NCI-H526 (cell line): Measurements from ENCODE around the gene USH1G.

ENCODE experiments used
- DNase-seq, 2 experiments: peaks; one replicate each; lab custom pipeline; 2025; lab: John Stamatoyannopoulos, UW

USH1G gene

DNA sequence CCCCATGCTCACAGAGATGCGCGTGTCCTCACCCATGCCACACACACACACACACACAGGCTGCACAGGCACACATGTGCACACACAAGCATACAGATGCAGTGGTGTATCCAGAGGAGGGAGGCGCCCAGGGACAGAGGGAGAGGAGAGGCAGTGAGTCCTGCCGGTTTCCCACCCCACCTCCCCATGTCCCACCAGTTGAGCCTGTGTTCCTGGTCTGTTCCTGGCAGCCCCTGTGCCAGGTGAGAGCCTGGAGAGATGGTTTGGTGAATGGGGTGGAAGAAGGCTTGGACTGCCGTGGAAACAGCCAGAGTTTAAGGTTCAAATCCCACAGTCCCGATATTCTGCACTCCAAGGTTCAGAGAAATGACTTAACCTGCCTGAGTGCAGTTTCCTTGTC, 19.4 kb downstream of the USH1G start:
- DNase-seq, result no peak

DNA sequence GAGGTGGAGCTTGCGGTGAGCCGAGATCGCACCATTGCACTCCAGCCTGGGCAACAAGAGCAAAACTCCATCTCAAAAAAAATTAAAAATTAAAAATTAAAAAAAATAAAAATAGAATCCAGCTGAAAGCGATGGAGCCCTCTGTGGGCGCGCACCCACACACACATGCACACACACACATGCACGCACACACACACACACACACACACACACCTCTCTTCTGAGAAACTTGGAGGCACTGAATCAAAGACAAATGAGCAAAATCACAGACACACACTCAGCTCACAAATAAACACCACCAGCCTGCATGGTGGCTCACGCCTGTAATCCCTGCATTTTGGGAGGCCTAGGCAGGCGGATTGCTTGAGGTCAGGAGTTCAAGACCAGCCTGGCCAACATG, 20.0 kb downstream of the USH1G start:
- DNase-seq, result no peak

DNA sequence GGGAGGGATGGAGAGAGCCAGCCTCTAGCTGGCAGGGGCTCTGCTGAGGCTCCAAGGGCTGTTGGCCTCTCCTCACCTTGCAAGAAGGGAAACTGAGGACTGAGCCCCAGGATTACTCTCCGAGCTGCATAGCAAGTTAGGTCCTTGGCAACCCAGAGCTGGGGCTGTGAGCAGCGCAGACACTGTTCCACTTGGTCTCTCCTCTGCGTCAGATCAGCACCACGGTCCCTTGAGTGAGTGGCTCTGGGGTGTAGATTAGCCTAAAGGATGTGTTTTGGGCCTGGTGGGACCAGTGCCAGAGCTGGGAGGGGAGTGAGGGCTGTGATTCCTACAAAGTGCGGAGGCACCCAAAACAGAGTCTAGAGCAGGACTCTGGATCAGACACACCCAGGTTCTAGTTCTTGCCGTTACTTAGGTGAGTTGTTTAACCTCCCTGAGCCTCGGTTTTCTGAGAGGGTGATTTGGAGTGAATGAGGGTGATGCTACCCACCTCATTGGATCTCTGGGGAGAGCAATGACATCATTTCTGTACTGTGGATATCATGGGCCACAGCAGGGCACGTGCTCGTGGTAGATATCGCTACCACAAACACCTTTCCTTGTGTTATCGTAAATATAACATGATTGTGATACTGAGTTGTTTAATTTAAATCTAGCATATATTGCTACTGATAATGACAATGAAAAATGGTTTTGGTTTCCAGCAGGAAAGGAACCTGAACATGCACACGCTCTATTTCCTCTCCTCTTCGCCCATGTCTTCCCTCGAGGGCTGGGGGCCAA, 21.5 kb downstream of the USH1G start:
- DNase-seq, result no peak

DNA sequence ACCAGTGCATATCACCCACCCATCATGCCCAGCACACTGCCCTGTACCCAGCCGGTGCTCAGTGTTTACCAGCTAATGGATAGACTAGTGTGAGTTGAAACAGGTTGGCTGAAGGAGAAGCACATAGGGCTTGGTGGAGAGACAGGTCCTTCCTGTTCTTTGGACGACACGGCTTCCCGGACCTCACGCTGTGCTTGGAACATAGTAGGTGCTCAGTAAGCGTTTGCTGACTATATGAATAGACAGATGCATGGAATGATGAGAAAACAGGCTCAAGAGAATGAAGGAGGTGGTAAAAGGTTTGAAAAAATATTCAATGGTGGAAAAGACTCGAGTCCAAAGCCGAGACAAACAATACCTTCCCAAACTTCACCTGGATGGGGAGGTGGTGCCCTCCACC, 22.8 kb downstream of the USH1G start:
- DNase-seq, result no peak

DNA sequence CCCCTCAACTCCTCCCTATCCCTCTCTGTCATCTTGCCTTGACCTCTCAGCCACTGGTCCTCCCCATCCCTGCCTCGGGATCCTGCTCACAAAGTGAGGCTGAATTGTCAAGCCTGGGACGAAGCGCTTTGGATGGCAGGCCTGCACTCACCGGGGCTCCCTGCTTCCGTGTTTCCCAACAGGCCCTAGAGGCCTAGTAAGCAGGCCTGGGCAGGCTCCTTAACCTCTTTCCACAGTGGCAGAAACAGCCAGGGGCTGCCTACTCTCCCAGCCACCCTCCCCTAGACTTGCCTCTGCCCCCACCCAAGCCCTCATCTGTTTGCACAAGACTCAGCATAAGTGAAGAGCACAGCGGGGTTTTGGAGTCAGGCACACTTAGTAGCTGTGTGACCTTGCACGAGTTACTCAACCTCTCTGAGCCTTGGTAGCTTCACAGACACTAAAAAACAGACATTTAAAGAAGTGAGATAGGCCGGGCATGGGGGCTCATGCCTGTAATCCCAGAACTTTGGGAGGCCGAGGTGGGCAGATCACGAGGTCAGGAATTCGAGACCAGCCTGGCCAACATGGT, 24.6 kb downstream of the USH1G start:
- DNase-seq, result no peak

DNA sequence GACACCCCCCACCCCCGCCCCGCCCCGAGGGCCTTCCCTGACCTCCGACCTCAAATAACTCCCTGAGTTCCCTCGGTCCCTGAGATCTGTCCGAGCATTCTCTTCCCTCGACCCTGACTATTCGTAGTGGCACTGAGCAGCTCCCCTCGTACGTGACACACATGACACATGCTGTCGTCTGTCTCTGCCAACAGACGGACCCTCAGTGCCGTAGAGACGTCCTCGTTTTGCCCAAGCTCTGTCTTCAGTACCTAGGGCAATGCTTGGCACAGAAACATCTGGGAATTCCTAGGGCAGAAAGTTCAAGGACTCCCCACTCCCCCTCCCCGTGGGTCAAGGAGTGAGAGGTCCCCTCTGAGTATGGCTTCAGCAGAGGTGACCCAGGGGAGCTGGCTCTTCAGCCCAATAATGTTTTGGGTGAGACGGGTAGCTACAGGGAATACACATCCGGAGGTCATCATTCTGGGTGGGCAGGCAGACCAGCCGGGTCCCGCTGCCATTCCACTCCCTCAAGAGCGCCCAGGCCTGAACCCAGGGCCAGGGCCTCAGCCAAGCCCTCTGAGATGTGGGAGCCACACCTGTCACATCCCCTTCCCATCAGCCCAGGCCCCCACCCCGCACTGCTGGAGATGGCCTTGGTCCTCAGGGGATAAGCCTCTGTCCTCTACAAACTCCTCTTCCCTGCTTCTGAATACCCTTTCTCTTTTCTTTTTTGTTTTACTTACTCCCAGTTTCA, 29.0 kb downstream of the USH1G start:
- DNase-seq, result no peak

DNA sequence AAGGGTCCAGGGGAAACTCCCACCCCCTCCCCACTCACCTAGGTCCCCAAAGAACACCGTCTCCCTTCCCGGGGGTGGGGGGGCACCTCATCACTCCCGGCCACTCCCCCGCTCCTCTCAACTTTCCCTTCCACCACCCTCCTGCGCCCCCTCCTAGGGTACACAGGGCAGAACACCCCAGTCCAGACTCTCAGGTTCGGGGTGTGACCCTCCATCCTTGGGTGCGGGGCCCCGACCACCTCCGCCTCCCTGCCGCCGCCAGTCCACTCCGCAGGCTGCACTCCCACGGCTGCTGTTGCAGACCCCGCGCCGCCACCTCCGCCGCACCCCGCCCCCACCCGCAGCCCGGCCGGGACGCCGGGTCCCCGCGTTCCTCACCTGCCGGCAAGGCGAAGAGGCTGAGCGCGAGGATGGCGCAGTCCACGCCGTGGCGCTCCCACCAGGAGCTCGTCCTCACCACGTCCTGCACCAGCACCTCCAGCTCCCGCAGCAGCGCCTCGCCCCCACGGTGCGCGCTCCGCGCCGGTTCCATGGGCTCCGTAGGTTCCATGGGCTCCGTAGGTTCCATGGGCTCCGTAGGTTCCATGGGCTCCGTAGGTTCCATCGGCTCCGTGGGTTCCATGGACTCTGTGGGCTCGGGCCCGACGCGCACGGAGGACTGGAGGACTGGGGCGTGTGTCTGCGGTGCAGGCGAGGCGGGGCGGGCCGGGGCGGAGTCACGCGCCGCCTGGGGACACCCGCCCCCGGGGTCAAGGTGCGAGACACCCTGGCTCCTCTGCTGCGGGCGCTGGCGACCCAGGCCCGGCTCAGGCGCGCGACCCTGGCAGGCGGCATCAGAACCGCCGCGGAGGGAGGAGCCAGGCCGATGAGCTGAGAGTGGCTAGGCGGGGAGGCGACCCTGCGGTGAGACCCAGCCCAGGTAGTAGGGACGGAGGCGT, 29.8 kb downstream of the USH1G start, which contains the start of gene FADS6:
FADS6 (minus strand) TSS at position 660 of the 938 bp plus-strand sequence; CDS start at position 622, 38 bp downstream.
- peak in 1 of 2 experiments; percentile 30 for DNase-seq

DNA sequence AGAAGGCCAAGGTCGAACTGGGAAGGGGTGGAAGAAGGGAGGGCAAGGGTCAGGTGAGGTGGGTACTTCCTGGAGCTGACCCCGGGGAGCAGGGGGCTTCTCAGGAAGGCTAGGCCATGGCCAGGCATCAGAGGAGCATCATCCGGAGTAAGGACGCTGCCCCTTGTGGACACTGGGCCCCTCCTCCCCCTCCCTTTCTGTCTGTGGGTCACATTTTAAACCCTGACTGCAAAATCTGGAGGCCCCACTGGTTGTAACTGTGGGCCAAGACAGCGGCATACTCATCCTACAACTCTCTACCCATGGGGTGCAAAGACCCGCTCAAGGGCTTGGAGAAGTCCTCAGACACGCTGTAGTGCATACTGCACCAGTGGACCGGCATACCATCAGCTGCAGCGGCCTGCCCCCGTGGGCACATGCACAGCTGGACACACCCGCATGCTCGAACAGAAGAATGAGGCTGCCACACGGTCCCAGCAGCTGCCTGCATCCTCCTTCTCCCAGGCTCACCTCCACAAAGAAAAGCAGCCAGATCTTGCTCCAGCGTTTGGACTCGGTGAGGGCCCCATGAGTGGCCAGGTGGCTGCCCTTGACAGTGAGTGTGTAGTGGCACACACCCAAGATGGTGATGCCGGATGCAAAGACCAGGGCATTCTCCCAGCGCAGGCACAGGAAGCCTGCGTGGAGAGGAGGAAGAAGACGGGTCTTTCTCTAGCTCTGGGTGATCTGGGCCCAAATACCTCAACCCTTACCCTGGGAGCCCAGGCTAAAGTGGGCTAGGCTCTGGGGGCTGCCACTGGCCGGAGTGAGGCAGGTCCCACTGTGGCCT, 30.8 kb downstream of the USH1G start:
- no peak for DNase-seq

DNA sequence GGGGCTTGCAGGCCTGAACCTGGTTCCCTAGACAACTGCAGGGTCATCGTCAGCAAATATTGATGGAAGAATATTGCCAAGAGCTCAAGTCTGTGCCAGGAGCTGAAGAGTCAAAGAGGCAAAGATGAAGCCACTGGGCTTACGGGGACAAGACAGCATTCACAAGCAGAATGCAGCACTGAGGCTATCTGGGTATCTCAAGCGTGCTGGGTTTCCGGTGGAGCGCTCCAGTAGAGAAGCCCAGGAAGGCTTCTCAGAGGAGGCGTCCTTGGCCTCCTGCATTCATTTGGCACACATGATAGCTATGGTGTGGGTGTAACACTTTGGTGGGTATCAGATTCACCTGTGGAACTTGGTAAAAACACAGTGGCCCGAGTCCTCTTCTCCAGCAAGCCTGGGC, 32.5 kb downstream of the USH1G start:
- DNase-seq, result no peak

DNA sequence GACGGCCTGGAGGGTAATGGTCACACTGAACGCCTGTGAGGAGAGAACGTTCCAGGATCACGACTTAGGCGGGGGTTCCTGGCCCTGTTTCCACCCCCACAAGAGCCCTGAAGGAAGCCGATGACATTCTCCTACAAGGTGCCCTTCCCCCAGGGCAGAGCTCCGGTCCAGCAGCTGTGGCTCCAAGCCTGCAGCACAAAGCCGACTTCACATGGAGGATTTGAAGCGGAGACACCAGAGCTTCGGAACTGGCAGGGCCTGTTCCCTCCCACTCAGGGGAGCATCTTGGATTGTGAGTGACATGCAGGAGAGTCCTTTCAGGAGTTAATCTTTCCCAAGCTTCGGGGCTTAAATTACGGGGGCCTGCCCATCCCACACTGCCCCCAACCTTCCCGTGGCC, 34.6 kb downstream of the USH1G start:
- DNase-seq, result no peak

DNA sequence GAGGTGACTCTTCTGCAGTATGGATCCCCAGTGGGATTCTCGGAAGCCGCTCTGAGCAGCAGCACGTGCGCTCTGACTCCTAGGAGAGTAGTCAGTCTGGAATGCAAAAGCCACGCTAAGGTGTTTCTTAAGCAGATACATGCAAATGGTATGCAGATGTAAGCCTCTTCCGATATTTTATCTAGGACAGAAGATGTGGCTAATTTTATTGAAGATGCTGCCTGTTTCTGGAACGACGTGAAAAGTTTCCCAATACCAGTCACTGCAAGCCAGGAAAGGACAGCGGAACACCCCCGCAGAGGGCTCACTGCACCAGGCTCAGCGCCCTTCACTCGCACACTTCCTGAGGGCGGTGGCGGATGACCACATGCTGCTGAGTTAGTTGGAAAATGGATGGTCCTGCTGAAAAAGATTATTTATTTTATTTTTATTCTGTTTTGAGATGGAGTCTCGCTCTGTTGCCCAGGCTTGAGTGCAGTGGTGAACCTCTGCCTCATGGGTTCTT, 39.8 kb downstream of the USH1G start:
- DNase-seq, result no peak

DNA sequence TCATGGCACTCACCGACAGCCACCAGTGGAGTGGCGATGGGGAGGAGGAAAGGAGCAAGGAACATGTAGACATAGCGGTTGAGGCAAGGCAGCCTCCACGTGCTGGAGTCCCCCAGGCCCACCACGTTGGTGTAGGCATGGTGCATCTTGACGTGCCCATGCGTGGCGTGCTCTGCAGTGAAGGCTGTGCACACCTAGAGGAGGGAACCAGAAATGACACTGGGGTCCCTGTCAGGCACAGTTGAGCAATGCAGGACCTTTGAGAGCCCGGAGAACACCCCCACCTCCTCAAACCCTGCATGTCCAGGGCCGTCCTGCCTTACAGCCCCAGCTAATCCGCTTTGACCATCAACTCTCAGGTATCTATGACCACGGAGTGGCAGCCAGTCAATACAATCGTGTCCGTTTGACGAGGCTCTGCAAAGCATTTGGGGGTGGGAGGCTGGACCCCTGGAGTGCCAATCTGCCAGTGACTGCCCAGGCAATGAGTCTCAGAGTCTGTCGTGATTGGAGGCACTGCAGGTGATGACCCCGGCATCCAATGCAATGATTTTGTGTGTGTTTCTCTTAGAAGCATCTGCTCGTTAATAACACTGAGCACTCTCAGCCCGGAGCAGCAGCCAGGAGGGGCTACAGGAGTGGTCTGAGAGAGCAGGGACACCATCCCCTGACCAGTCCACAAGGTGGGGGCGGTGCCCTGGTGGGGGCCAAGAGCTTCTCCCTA, 40.4 kb downstream of the USH1G start:
- DNase-seq, result no peak

DNA sequence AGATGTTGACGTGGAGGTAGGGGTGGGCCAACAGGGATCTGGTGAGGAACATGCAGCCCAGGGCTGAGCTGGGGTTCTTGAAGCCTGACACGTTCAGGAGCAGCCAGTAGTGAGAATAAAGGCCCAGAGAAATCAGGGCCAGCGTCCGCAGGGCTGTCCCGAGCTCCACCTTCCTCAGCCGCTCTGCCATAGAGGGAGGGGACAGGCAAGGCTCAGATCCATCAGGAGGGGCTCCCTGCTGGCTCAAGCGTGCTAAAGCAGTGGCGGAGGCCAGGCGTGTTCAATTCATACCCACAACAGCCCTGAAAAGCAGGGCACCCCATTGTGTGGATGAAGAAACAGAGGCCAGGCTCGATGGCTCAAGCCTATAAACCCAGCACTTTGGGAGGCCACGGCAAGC, 42.0 kb downstream of the USH1G start:
- no peak for DNase-seq

DNA sequence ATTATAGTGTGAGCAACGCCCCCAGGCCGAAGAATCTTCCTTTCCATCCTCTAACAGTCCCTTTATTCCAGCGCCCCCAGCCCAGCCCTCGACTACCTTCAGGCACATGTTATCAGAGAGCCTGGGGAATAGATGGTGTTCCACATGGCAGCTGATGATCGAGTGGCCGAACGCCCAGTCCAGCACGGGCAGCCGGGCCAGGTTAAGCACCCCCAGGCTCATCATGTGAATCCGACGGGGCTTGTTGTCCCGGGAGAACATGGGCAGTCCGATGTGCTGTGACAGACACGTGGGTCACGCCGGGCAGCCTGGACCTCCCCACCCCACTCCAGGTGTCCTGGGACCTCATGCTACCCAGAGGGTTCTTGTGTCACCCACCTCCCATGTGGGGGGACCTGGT, 43.7 kb downstream of the USH1G start:
- no peak for DNase-seq

DNA sequence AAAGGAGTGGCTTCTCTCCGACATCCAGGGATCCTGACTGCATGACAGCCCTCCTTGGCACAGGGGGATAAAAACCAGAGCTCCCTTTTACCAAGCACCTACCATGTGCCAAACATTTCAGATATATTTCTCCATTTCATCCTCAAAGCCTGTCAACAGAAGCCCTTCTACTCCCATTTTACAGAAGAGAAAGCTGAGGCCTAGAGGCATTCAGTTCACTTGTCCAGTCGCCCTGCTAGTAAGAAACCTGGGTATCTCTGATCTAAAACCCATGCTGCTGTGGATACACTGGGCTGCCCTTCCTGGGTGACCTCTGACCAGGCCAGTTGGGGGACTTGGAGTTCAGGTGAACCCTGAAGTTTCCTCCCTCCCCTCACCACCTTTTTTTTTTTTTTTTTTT, 44.4 kb downstream of the USH1G start:
- DNase-seq, result no peak

DNA sequence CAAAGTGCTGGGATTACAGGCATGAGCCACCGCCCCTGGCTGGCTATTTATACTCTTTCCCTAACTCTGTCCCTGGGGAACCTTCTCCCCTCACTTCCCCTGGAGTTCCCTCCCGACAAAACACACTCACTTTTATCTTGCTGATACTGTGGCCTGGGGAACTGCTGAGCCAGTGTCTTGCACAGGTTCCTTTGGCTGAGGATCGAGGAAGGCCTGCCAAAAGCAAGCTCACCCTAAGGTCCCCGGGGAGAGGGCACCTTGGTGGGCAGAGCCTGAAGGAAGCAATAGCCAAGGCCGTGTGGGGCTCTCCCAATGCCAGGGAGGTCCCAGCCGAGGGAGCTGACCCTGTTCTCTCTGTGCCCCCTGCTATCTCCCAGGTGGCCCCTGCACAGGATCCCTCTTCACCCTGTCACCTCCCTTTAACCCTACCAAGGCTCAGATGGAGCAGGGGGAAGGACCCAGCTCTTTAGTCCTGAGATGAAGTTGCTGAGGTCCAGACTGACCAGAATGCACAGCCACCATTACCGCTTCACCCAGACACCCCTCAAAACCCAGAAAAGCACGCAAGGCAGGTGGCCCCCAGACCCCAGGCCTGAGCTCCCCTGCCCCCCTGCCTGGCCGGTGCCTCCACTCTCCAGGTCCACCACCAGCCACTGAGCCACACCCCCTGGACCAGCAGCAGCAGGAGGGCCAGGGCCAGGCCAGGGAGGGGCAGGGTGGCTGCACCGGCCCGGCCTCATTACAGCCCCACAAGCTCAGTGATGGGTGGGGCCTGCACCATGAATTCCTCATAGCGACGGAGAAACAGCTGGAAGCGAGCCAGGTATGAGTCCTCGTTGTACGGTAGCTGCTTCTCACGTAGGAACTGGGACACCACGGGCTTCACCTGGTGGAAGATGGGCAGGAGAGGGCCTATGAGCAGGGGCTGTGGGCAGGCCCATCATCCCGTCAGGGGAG, 45.2 kb downstream of the USH1G start:
- DNase-seq, result no peak

DNA sequence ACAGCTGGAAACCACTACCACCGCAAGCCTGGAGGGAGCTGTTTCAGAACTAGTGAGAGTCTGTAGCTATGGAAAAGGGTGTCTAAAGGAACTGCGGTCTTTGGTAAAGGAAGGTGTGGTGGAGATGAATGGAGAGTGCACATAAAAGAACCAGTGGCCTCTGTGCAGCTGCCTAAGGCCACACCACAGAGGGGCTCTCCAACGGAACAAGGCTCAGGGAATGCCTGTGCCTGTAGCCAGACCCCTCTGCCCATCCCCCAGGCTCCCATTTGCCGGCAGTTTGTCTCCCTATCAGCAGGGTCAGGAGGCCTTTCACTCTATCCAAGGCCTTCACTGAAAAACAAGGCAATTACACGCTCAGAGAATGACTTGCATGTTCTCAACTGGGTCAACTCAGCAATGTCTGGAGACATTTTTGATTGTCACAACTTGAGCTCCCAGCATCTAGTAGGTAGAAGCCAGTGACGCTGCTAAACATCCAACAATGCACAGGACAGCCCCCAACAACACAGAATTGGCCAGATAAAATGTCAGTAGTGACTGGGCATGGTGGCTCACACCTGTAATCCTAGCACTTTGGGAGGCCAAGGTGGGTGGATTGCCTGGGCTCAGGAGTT, 47.0 kb downstream of the USH1G start:
- no peak for DNase-seq

DNA sequence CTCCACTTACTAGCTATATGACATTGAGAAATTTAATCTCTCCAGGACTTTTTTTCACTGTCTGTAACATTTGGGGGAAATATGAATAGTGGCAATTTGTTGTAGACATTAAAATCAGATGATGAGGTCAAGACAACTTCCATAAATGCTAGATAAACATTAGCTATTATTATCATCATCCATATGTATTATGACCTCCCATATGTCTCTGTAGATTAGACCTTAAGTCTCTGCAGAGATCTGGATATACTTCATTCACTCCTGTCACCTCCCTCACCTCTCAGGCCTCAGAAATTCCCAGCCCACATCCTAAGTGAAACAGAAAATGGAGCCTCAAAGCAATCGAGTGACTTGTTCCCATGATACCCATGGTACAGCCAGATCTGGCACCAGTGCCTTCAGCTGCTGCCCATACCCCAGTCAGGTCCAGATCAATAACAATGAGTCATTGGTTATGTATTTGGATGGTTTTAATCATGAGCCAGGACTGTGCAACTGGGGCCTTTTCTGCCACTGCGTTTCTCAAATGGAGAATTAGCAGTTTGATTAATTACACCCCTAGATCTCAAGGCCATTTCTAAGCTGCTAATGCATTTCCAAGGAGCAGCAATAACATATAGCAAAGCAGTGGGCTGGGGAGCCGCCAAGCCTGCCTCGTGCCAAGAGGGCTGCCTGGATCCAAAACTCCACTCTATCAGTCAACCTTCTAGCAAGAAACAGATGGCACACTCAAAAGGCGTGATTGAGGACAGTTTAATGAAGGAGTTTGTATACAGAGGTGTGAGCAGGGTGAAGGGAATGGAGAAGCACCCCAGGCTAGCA, 47.7 kb downstream of the USH1G start:
- DNase-seq, result no peak
